ENCODE measurements around the gene TMEM254.
"Not testable (repeated sequence)": the region's sequence is repeated elsewhere in the genome, so short reads cannot be mapped to it uniquely, and the experiment has no call there.

The TMEM254 gene

DNA sequence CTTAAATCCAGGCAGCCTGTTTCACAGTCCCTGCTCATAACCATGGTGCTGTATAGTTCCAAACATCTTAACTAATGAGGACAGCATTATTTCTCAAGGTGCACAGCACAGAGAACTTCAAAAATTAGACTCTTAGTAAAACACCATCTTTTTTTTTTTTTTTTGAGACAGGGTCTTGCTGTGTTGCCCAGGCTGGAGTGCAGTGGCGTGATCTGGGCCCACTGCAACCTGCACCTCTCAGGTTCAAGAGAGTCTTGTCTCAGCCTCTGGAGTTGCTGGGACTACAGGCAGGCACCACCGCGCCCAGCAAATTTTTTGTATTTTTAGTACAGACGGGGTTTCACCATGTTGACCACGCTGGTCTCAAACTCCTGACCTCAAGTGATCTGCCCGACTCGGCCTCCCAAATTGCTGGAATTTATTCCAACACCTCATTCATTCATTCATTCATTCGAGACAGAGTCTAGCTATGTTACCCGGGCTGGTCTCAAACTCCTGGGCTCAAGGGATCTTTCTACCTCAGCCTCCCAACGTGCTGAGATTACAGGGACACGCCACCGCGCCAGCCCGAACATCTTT is 507 bp upstream of the TMEM254 start:
- no peak for DNase-seq

DNA sequence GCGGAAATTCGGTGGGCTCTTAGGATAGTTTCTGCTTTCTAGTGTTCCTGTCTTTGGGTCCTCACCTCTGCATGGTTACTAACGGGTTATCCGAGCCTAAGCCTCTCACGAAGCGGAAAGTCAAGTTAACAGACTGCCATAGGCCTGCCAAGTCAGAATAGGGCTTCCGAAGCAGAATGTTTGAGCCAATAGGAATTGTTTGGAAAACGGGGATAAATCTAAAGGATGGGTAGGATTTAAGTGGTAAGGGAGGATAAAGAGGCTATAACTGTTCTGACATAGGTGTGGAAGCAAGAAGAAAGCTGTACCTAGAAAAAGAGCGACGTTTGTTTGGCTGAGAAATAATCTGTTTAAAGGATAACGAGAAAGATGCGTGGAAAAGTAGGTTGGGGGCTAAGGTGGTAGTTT is 851 bp downstream of the TMEM254 start:
- DNase-seq, result no peak

DNA sequence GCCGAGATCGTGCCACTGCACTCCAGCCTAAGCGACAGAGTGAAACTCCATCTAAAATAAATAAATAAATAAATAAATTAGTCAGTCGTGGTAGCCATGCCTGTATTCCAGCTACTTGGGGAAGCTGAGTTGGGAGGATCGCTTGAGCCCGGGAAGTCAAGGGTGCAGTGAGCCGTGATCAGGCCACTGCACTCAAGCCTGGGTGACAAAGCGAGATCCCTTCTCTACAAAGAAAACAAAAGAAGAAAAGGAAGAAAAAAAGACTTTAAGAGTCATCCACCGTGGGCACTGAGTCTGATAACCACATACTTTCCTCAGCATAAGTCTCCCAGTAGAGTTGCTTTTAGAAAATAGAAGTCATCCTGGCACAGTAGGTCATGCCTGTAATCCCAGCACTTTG is 2.6 kb downstream of the TMEM254 start:
- no peak for DNase-seq

DNA sequence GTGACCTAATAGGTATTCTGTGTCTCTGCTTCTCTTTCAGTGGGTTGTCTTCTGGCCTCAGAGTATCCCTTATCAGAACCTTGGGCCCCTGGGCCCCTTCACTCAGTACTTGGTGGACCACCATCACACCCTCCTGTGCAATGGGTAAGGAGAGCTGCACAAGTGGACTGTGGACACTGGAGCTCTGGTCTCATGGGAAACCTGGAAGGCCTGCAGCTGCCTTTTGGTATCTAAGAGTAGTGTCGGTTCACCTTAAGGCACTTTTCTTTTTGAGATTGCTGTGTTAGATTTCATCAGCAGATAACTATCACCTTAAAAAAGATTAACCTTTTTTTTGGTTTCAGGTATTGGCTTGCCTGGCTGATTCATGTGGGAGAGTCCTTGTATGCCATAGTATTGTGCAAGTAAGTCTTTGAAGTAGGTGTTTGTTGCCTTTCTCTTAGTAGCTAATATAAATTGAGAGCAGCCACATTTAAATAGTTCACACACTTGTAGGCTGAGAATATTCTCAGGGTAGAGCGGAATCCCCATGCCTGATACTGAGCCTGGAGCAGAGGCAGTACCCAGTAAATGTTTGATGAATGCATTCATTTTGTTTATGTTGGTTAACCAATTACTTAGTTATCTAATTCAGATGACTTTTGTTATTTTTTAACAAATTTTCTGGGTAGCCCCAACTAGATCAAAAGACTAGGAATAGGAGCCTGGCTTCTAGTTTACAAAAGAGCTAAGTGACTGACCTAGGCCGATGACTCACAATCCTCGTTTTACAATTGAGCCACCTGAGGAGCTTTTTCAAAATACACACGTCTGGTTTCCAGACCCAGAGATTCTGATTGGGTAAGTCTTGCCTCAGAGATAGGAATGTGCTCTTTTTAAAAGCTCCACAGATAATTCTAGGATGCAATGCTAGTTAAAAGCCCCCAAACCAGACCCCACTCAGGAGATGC is 3.6 kb downstream of the TMEM254 start:
- no peak for DNase-seq

DNA sequence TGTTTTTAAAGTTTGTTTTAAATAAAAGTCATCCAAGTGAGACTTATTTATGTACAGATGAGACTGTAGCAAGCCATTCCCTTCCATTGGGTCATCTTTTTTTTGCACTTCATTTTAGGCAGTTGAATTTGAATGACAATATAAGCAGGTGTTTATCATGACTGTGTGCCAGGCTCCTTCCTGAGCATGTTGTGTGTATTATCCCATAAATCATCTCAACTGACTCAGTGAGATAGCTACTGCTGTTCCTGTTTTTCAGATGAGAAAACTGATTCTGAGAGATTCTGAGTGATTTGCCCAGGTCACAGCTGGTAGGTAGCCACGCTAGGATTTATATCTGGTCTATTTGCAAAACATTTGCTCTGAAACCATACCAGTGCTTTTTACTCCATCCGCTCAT is 11.7 kb downstream of the TMEM254 start:
- peak; percentile 74 for DNase-seq

DNA sequence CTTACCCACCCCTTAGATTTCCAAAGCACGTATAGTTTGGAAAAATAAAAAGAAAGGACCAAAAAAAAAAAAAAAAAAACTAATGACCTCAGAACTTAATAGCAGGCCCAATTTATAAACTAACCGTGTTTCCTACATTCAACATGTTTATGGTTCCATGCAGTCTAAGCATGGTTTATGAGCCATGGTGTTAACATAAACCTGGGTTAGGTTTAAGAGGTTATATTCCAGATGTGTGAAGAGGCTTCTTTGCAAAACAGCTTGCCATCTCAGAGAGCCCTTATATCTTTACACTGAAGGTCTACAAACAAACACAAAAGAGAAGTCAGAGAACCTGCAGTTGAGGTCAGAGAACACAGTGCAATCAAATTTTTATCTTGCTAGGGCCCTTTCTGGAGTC is 15.8 kb downstream of the TMEM254 start:
- no peak for DNase-seq

DNA sequence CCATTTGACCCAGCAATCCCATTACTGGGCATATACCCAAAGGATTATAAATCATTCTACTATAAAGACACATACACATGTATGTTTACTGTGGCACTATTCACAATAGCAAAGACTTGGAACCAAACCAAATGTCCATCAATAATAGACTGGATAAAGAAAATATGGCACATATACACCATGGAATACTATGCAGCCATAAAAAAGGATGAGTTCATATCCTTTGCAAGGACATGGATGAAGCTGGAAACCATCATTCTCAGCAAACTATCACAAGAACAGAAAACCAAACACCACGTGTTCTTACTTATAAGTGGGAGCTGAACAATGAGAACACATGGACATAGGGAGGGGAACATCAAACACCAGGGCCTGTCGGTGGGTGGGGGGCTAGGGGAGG is 19.8 kb downstream of the TMEM254 start:
- DNase-seq, result not testable (repeated sequence)

DNA sequence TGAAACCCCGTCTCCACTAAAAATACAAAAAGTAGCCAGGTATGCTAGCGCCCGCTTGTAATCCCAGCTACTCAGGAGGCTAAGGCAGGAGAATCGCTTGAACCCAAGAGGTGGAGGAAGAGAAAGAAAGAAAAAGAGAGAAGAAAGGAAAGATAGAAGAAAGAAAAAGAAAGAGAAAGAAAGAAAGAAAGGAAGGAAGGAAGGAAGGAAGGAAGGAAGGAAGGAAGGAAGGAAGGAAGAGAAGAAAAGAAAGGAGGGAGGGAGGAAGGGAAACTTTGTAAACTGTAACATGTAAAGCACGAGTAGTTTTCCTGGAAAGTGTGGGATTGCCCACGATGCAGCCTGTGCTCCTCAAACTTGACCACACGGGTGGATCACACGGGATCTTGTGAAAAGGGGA is 20.8 kb downstream of the TMEM254 start:
- not testable (repeated sequence) for DNase-seq

DNA sequence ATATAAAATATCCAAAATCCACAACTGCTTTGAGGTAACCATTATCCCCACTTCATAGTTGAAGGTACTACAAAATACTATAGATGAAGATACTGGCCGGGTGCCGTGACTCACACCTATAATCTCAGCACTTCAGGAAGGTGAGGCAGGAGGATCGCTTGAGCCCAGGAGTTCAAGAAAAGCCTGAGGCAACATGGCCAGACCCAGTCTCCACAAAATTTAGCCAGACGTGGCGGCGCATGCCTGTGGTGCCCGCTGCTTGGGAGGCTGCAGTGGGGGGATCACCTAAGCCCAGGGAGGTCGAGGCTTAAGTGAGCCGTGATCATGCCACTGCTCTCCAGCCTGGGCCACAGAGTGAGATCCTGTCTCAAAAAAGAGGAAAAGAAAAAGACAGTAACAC is 21.7 kb downstream of the TMEM254 start:
- no peak for DNase-seq

DNA sequence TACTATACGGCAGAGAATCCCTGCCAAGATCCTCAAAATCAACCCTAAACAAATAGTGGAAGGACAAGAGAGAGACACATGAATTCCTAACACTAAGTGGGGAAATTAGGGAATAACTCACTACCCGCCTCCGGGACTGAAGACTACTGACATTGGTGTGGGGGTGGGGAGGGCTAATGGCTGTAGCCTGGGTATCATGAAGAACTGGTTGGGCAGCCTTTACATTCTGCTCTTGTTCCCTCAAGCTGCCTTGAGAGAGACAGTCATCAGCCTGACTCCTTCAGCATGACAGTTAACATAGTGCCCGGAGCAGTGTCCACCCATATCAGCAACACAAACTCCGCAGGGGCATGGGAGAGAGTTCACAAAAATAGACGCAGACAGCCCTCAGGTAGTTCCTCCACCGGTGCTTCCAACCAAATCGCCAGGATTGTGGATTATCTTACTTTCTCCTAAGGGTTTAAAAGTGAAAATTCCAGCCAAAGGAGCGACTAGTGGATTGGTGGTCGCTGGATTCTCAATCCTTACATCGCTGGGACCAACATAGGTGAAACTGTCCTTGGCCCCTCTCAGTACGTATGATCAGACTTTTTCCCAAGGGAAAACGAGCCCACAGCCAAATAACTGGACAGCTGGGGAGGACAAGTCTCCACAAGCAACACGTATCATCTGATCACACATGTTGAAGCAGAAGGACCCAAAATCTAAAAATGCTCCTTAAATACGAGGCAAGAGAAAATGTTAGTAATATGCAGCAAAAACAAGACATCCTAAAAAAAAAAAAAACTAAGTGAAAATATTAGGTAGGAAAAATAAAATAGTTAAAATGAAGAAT is 22.6 kb downstream of the TMEM254 start:
- peak; percentile 54 for DNase-seq

DNA sequence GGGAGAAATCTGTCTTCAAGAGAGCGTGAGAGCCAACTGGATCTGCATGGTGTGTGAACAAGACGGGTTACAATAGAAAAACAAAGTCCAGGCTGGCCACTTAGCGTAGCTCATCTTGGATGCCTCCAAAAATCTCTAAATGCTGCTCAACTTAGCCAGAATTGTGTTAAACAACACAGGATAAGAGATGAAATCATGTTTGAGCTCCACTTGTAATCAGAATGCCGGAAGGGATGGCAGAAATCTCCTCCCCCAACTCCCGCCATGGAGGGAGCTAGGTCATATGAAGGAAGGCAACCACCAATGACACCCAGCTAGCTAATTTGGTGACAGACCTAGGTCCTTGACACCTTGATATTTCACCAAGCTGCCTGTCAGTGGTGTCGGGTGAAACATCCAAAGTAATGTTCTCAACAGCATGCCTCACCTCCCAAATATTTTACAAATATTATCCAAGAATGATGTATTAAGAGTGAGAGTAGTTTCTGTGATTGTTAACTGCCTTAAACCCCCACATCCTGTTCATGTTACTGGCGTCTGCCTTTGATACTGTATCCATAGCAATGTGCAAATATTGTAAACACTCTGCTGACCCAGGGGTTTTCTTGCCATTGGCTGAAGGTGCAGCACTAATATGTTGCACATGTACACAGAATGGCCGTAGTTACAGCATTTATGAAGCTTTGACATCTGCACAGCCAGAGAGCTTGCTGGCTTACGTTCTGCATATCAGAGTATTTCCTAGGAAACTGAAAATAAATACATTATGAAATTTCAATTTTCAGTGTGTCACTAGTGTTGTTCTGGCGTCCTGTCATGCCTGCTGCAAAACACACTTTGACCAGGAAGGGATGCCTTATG is 25.8 kb downstream of the TMEM254 start:
- DNase-seq, result peak; percentile 2

DNA sequence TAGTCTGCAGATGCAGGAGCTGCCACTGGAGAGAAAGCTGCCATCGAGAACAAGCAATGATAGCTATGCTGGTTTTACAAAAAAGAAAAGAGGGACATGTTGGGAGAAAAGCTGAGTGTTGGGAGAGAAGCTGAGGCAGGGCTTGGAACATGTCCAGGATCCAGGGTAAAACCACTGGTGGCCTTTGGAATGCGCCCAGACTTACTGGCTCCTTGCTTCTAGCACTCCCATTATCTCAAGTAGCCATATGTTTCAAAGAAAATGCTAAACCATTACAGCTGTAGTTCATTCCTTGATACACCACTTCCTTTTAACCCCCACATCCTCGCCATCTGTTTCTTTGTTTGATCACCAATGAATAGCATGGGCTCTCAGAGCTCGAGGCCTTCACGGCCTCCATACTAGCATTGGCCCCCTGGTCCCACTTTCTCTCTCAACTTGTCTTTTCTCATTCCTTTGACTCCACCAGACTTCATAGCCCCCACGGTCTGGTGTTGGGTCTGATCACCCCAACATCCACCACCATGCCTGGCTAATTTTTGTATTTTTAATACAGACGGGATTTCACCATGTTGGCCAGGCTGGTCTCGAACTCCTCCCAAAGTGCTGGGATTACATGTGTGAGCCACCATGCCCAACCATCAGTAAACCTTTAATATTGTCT is 30.2 kb downstream of the TMEM254 start:
- DNase-seq, result peak; percentile 78

DNA sequence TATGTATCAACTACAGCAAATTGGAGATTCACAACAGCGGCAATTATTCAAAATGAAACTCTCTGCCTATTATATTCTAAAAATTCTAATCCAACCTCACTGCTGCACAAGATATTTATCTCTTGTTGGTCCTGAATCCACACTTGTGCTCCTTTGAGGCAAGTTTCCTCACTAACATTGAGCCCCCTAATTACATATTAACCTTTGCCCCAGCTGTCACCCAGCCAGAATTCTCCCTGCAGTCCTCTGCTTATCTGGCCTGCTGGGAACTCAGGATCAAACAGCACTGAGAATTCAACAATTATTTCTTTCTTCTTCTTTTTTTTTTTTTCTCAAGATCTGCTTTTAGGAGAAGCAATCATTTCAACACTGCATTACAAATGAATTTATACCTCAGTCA is 32.5 kb downstream of the TMEM254 start:
- peak; percentile 11 for DNase-seq

DNA sequence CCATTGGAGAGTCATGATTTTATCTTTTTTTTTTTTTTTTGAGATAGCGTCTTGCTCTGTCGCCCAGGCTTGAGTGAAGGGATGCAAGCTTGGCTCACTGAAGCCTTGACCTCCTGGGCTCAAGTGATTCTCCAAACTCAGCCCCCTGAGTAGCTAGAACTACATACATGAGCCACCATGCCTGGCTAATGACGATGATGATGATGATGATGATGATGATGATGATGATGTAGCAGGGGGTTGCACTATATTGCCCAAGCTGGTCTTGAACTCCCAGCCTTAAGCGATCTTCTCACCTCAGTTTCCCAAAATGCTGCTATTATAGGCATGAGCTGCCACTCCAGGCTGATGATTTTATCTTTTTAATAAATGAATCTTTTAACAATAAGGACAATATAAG is 40.2 kb downstream of the TMEM254 start:
- no peak for DNase-seq

DNA sequence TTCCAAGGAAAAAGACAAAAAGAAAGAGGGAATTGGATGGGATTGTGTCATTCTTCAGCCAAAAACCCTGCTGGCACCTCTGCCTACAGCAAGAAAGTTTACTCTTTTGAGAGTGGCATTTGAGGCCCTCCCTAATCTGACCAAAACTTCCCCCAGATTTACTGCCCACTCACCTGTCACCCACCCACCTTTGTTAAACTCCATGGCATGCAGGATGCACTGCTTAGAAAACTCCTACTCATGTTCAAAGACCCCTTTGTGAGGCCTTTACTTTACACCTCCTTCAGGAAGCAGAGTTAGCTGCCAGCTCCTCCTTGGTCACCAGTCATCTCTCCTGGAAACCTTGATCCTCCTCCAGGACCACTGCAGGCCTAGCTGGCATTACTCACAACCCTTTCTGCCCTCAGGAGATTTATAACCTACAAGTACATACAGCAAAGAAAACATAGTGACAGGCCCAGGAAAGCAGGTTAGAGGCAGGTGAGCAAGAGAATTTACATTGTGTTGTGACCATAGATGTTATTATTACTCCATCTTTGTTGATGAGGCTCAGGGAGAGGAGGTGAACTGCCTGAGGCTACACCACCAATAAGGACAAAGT is 43.7 kb downstream of the TMEM254 start:
- DNase-seq, result no peak

DNA sequence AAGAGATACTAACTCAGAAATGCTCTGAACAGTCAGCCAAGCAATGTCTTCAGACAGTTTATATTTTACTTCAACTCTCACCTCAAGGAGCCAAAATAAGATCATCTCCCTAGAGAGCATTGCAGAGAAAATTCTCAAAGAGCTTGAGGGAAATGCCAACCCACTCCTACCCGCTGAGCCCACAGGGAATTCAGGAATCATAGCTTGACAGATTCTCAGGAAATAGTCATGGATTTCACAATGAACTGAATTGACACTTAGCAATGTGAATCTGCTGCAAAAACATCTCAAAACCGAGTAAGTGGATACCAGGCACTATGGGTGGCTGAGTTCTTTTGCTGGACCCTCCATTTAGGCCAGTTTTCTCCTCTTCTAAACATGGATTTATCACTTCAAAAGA is 44.3 kb downstream of the TMEM254 start:
- DNase-seq, result no peak

DNA sequence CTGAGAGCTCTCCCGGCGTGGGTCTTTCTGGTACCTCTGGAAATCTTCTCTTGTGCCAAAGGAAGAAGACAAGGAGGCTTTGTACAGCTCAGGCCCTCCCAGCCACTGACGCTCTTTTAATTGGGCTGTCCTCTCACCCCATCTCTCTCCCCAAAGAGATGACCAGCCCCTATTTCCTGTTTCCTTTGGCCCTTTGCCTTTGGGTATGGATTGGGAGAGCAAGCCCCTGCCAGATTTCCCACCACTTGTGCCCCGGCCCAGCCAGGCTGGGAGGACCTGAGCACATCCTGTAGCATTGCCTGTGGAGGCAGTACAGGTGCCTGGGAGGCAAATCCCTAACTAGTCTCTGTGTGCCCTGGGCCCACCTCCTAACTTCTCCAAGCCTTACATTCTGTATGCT is 48.4 kb downstream of the TMEM254 start:
- no peak for DNase-seq

DNA sequence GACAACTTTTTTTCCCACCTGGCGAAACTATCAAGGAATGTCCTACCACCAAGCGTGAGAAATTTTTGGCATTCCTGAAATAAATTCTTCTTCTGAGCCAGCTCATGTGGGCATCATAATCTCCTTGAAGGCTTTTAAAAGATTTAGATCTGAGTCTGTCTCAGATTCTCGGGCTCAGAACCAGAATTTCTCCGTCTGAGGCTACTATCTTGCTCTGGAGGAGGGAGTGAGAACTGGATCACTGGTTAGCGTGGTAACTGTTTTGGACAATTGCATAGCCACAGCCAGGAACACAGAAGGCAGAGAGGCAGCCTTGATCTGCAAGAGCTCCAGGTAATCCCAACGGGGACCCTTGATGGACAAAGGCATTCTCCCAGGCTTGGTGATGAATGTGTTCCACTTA is 53.0 kb downstream of the TMEM254 start:
- DNase-seq, result no peak

DNA sequence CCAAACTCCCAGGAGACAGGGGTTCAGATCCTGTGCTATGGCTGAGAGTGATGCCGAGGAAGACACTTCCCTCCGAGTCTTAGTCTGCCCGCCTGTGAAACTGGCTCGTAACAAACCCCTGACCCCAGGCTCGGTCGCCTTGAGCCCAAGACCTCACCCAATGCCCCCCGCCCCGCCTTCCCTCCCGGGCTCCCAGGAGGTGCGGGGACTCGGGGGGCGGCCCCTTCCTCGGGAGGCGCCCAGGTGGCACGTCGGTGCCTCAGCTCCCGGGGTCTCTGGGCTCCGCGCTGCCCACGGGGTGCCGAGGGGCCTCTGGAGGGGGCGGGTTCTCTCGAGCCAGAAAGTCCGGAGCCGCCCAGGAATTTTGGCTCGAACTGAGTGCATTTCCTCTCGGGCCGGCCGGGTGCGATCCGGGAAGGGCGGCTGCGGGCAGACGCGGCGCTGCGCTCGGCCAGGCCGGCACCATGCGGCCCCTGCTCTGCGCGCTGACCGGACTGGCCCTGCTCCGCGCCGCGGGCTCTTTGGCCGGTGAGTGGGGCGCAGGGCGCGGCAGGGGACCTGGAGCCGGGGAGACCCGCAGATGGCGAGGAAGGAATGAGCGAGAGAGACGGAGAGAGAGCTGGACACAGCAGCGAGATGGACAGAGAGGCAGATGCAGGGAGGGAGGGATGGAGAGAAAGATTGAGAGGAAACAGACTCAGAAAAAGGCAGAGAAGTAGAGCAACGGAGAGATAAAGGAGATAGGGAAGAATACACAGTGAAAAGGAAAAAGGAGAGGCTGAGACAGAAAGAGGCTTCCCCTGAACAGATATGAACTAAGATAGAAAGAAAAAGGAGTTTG is 54.1 kb downstream of the TMEM254 start, which contains the start of gene PLAC9:
Gene PLAC9, plus strand, starts transcription at position 432 of the 841 bp plus-strand sequence. Its CDS starts 33 bp downstream, at position 465.
- DNase-seq, result no peak

DNA sequence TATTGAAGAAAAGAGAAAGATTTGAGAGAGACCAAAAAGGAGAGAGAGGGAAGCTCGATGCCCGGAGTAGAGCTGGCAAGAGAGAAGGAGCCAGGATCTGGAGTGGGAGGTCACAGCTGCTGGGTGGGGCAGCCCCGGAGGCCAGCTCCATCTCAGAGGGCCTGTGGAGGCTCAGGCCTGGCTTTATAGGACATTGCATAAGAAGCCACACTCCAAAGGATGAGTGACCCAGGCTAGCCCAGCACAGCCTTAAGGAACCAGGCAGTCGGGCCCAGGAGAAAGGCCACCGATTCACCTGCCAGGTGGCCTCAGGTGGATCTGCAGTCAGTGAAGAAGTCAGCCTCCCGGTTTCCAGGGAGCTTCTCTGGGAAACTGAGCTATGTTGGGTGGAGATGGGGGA is 54.7 kb downstream of the TMEM254 start:
- DNase-seq, result no peak
